K562 (cell line): ENCODE data around the gene CAMK2B. TPM values are rescaled to one million over a fixed set of nuclear protein-coding genes. Genes with fewer than 3 reads are reported as not detected.

Source experiments
- ATAC-seq: fragments of 200-7000 bp; cut with Tn5 transposase; 3 replicates; pipeline ENCODE4 v1.9.1; 2020; ENCODE audit warnings: moderate library complexity
- Bru-seq: library from RNA; stranded (reverse); fragments of 400-500 nt; gene quantifications from one replicate; lab custom pipeline; 2021; lab: Mats Ljungman, UMichigan
- BruChase-seq, 2 experiments: library from RNA; stranded (reverse); fragments of 400-500 nt; gene quantifications; one replicate each; lab custom pipeline; 2021; lab: Mats Ljungman, UMichigan
- BruUV-seq: library from RNA; stranded (reverse); fragments of 400-500 nt; replicated peaks from 2 replicates; lab custom pipeline; 2021; lab: Mats Ljungman, UMichigan
- CTCF ChIA-PET: fragments of 300-600 bp; formaldehyde crosslinking; extraction: SDS; loops from one replicate; lab custom pipeline; 2021; ENCODE audit warnings: low intra/inter-chr PET ratio; lab: Yijun Ruan, JAX
- POLR2A ChIA-PET: fragments of 300-600, 350-650 bp; sonication (Branson Sonifier 250); formaldehyde crosslinking; extraction: SDS; loops from one replicate; lab custom pipeline; 2021; ENCODE audit warnings: antibody characterized with exemption, inconsistent platforms; lab: Yijun Ruan, JAX
- DNase-seq, 4 experiments: peaks; one replicate each; pipeline versions ENCODE4 v3.0.0 to v3.0.0-alpha.2; 2011 to 2018; ENCODE audit warnings: low spot score in 3 of 4, mixed read lengths in 3 of 4; ENCODE audit errors: extremely low read depth in 1 of 4
- FAIRE-seq: peaks from 2 replicates; lab custom pipeline; 2011; peaks lifted over from hg19 to GRCh38; lab: Jason Lieb, UNC
- H2AFZ ChIP-seq: 2 replicates; pipeline ENCODE4 v1.6.0; 2011; ENCODE audit warnings: low read depth, low read length, control low read depth, inconsistent platforms
- H3K27ac ChIP-seq: fragments of 200-600 bp; 3 replicates; pipeline ENCODE4 v1.8.0; 2011; ENCODE audit warnings: low read depth, mild to moderate bottlenecking, control low read depth, inconsistent platforms, low read length, moderate library complexity, mixed read lengths; ENCODE audit errors: extremely low read depth
- H3K27me3 ChIP-seq, 2 experiments: fragments of 300-600 bp in 1 of 2; 2 replicates in 1 of 2; 3 replicates in 1 of 2; pipeline versions ENCODE4 v1.6.0 to v1.8.0; 2011; ENCODE audit warnings: inconsistent platforms in 2 of 2, low read length in 2 of 2, mild to moderate bottlenecking in 1 of 2, mixed read lengths in 1 of 2, moderate library complexity in 1 of 2; ENCODE audit not compliant: control insufficient read depth in 2 of 2, insufficient read depth in 2 of 2
- H3K36me3 ChIP-seq: fragments of 300-600 bp; 3 replicates; pipeline ENCODE4 v1.8.0; 2011; ENCODE audit warnings: mild to moderate bottlenecking, low read length, inconsistent platforms; ENCODE audit not compliant: control insufficient read depth, insufficient read depth
- H3K4me1 ChIP-seq, 2 experiments: fragments of 200-600 bp in 1 of 2; replicated peaks in 1 of 2; 2 replicates in 1 of 2; 3 replicates in 1 of 2; pipeline versions ENCODE4 v1.5.1 to v1.8.0; 2011; ENCODE audit warnings: inconsistent platforms in 2 of 2, low read length in 2 of 2, mild to moderate bottlenecking in 1 of 2, mixed read lengths in 1 of 2, moderate library complexity in 1 of 2; ENCODE audit not compliant: control insufficient read depth in 2 of 2, insufficient read depth in 2 of 2
- H3K4me2 ChIP-seq: 2 replicates; pipeline ENCODE4 v1.6.1; 2011; ENCODE audit warnings: low read length, control low read depth, inconsistent platforms, mixed read lengths; ENCODE audit not compliant: insufficient read depth
- H3K4me3 ChIP-seq: fragments of 200-600 bp; sonication (generic), shearing (Covaris generic); 2 replicates; pipeline ENCODE4 v1.5.1; 2016; ENCODE audit warnings: control low read depth, inconsistent platforms
- H3K79me2 ChIP-seq: fragments of 200-600 bp; 3 replicates; pipeline ENCODE4 v1.8.0; 2011; ENCODE audit warnings: low read length, inconsistent platforms; ENCODE audit not compliant: control insufficient read depth, insufficient read depth
- H3K9ac ChIP-seq, 2 experiments: 2 replicates each; pipeline versions ENCODE4 v1.6.0 to v1.6.1; 2011; ENCODE audit warnings: low read depth in 2 of 2, low read length in 2 of 2, control low read depth in 1 of 2, inconsistent platforms in 1 of 2, mild to moderate bottlenecking in 1 of 2, mixed read lengths in 1 of 2; ENCODE audit not compliant: insufficient read depth in 1 of 2
- H3K9me1 ChIP-seq: one replicate; pipeline ENCODE4 v1.6.0; 2011; ENCODE audit warnings: inconsistent platforms, mild to moderate bottlenecking, low read length, moderate library complexity; ENCODE audit not compliant: control insufficient read depth, insufficient read depth
- H3K9me3 ChIP-seq: replicated peaks from 2 replicates; pipeline ENCODE4 v1.5.1; 2011; ENCODE audit warnings: low read depth, low read length, inconsistent platforms; ENCODE audit not compliant: control insufficient read depth, insufficient read depth
- H4K20me1 ChIP-seq: replicated peaks from 2 replicates; pipeline ENCODE4 v1.6.1; 2011; ENCODE audit warnings: low read length, inconsistent platforms, mixed read lengths; ENCODE audit not compliant: control insufficient read depth, insufficient read depth
- ARID2 ChIP-seq: fragments of 450-650 bp; IDR thresholded peaks from 2 replicates; pipeline ENCODE4 v1.6.1; 2017; ENCODE audit warnings: antibody characterized with exemption, mild to moderate bottlenecking
- FOXP4 ChIP-seq: sonication (generic); formaldehyde crosslinking; IDR thresholded peaks from 2 replicates; pipeline ENCODE4 v1.8.0; 2022; ENCODE audit warnings: mild to moderate bottlenecking, missing genetic modification reagents, borderline replicate concordance
- GTF2E2 ChIP-seq: fragments of 200-800 bp; sonication (Bioruptor generic); IDR thresholded peaks from 2 replicates; pipeline ENCODE4 v1.6.1; 2016; ENCODE audit warnings: missing genetic modification characterization, missing compliant biosample characterization
- GTF2F1 ChIP-seq: IDR thresholded peaks from 2 replicates; pipeline ENCODE4 v1.6.1; 2011; ENCODE audit warnings: low read depth, low read length, improper control_type of control experiment
- NCOA2 ChIP-seq, 2 experiments: fragments of 450-650 bp; IDR thresholded peaks; 2 replicates each; pipeline ENCODE4 v1.6.1; 2018; ENCODE audit warnings: mild to moderate bottlenecking in 2 of 2, moderate library complexity in 1 of 2; ENCODE audit not compliant: partially characterized antibody in 2 of 2
- PURB ChIP-seq: sonication (generic); formaldehyde crosslinking; IDR thresholded peaks from 2 replicates; pipeline ENCODE4 v1.9.0; 2021; ENCODE audit warnings: low read depth, mild to moderate bottlenecking, missing genetic modification reagents
- WGBS: fragments of 100-300 bp; shearing (Covaris generic); methylation state at CpG from one replicate; pipeline ENCODE4 v1.1.6; 2016; ENCODE audit warnings: low coverage, mixed read lengths; ENCODE audit not compliant: insufficient coverage; ENCODE audit errors: missing lambda C conversion rate; 5-methylcytosine and 5-hydroxymethylcytosine counted together
- in situ Hi-C: fragments of 300-500 bp; cut with MboI; formaldehyde crosslinking; loops from 4 replicates; pipeline ENCODE4 v1.15.0; 2018; ENCODE audit warnings: inconsistent platforms, mixed read lengths
- intact Hi-C: fragments of 100-400 bp; cut with micrococcal nuclease; formaldehyde crosslinking; loops from 2 replicates; pipeline ENCODE4 v1.14.2; 2022
- long read RNA-seq, 3 experiments: library from polyadenylated mRNA in 2 of 3; library from RNA in 1 of 3; unstranded in 2 of 3; stranded (forward) in 1 of 3; transcript quantifications; one replicate each; pipeline ENCODE4 v2.0.0, GENCODE V29; 2019 to 2022
- polyA minus RNA-seq, 3 experiments: library from RNA; depleted of rRNA, polyadenylated mRNA; stranded (reverse); fragments of >200 nt; gene quantifications; 2 replicates each; pipeline ENCODE4 v1.2.3, GENCODE V29; 2011
- polyA plus RNA-seq, 8 experiments: library from polyadenylated mRNA; depleted of rRNA in 4 of 8; stranded (reverse) in 5 of 8; unstranded in 3 of 8; fragments of >200 nt; fragmentation: Nextera tagmentation in 2 of 8; fragmentation: Illumina TruSeq in 1 of 8; extraction: Ambion mirVana in 2 of 8; extraction: Trizol in 1 of 8; gene quantifications; 2 replicates each; pipeline versions ENCODE4 v1.2.1 to v1.2.3, GENCODE V29; 2011 to 2014; ENCODE audit warnings: inconsistent platforms in 1 of 8, missing spikeins in 1 of 8
- total RNA-seq, 7 experiments: library from RNA; depleted of rRNA in 6 of 7; stranded (reverse); fragments of >200 nt in 6 of 7; fragmentation: Illumina TruSeq in 2 of 7; extraction: Trizol in 2 of 7; gene quantifications; 2 replicates each; pipeline versions ENCODE4 v1.2.1 to v1.2.3, GENCODE V29; 2011 to 2021; ENCODE audit warnings: low replicate concordance in 1 of 7
- TF ChIP-seq, protein P1 (sequence below): fragments of 450-650 bp; IDR thresholded peaks from 2 replicates; pipeline ENCODE4 v1.6.1; 2016; ENCODE audit warnings: low read depth

CAMK2B gene
- 0.23 TPM in 1 of 2 replicates, not detected in the other for total RNA-seq (2011; cell fraction: chromatin; rRNA removed; ENCODE audit: low replicate concordance)
- 0.26 and 0.50 TPM in 2 replicates for total RNA-seq (2011; cell fraction: nucleolus; rRNA removed)
- total RNA-seq (2011; cell fraction: nucleoplasm; rRNA removed): not detected in 2 replicates
- total RNA-seq (2014; rRNA removed) (0.09 and 0.16 TPM in 2 replicates), total RNA-seq (2014; rRNA removed; fragmentation: Illumina TruSeq; extraction: Trizol) (not detected in 2 replicates), total RNA-seq (2015; rRNA removed; fragmentation: Illumina TruSeq; extraction: Trizol) (0.04 TPM in 2 replicates), total RNA-seq (2021) (0.29 TPM in 1 of 2 replicates, not detected in the other), polyA plus RNA-seq (2011; rRNA removed) (0.04 and 0.12 TPM in 2 replicates), polyA plus RNA-seq (2014; fragmentation: Illumina TruSeq; extraction: Trizol) (0.07 and 0.10 TPM in 2 replicates), polyA plus RNA-seq (2014; fragmentation: Nextera tagmentation; extraction: Ambion mirVana) (not detected), polyA plus RNA-seq (2014; rRNA removed) (0.05 and 0.08 TPM in 2 replicates), polyA minus RNA-seq (2011; rRNA and poly(A)+ RNA removed) (not detected in 2 replicates), Bru-seq, nascent RNA (percentile 6 among the genes with signal in this experiment), BruChase-seq, experiment 1, labeled RNA remaining after a 2-hour chase (percentile 6 among the genes with signal in this experiment), BruChase-seq, experiment 2, labeled RNA remaining after a 6-hour chase (percentile 4 among the genes with signal in this experiment)
- polyA plus RNA-seq (2011; cell fraction: cytosol; rRNA removed): 0.04 and 0.13 TPM in 2 replicates
- 0.10 and 0.18 TPM in 2 replicates for polyA plus RNA-seq (2011; cell fraction: nucleus; rRNA removed)
- 0.09 and 0.18 TPM in 2 replicates for polyA plus RNA-seq (2012)
- not detected in 2 replicates for polyA minus RNA-seq (2011; cell fraction: cytosol; rRNA and poly(A)+ RNA removed)
- polyA minus RNA-seq (2011; cell fraction: nucleus; rRNA and poly(A)+ RNA removed): not detected in 2 replicates
- long read RNA-seq, experiment 1: 0 reads
- long read RNA-seq, experiment 2: 0 reads
- long read RNA-seq, experiment 3: 0 reads

GRCh38 chr7:44325201-44325671 is at the start of gene CAMK2B:
Gene CAMK2B (minus strand): TSS chr7:44325594. CDS start chr7:44325421, 173 bp downstream.
- FAIRE-seq (no peak), DNase-seq (no peak), ATAC-seq (no peak)
- ChIA-PET POLR2A (no interaction called here), CTCF (no interaction called here)
- intact Hi-C loops: no loop called here
- Histone ChIP-seq H4K20me1 (peaks cover 5% of the 10 kb centered on the region; the same call in 1 of the 2 replicates), H3K27ac (no peak within 1 kb of the TSS), H3K4me3 (no peak within 1 kb of the TSS), H3K9me1 (no peaks in the 10 kb centered on the region), H3K4me1 (peaks cover 0 to 7% of the 10 kb centered on the region in 2 experiments; a peak in 2 of 5 replicates), H3K79me2 (no peaks in the 10 kb centered on the region), H3K36me3 (no peaks in the 10 kb centered on the region), H2AFZ (no peak within 1 kb of the TSS), H3K9ac (no peak within 1 kb of the TSS), H3K9me3 (no peaks in the 10 kb centered on the region), H3K27me3 (peaks cover 17 to 52% of the 10 kb centered on the region in 2 experiments), H3K4me2 (no peak within 1 kb of the TSS)
- BruUV-seq: no TSS peak
- in situ Hi-C loops: no loop called here
- 70% methylated on average over 5 of the region's 85 CpGs for WGBS
- TF ChIP-seq, protein P1, sequence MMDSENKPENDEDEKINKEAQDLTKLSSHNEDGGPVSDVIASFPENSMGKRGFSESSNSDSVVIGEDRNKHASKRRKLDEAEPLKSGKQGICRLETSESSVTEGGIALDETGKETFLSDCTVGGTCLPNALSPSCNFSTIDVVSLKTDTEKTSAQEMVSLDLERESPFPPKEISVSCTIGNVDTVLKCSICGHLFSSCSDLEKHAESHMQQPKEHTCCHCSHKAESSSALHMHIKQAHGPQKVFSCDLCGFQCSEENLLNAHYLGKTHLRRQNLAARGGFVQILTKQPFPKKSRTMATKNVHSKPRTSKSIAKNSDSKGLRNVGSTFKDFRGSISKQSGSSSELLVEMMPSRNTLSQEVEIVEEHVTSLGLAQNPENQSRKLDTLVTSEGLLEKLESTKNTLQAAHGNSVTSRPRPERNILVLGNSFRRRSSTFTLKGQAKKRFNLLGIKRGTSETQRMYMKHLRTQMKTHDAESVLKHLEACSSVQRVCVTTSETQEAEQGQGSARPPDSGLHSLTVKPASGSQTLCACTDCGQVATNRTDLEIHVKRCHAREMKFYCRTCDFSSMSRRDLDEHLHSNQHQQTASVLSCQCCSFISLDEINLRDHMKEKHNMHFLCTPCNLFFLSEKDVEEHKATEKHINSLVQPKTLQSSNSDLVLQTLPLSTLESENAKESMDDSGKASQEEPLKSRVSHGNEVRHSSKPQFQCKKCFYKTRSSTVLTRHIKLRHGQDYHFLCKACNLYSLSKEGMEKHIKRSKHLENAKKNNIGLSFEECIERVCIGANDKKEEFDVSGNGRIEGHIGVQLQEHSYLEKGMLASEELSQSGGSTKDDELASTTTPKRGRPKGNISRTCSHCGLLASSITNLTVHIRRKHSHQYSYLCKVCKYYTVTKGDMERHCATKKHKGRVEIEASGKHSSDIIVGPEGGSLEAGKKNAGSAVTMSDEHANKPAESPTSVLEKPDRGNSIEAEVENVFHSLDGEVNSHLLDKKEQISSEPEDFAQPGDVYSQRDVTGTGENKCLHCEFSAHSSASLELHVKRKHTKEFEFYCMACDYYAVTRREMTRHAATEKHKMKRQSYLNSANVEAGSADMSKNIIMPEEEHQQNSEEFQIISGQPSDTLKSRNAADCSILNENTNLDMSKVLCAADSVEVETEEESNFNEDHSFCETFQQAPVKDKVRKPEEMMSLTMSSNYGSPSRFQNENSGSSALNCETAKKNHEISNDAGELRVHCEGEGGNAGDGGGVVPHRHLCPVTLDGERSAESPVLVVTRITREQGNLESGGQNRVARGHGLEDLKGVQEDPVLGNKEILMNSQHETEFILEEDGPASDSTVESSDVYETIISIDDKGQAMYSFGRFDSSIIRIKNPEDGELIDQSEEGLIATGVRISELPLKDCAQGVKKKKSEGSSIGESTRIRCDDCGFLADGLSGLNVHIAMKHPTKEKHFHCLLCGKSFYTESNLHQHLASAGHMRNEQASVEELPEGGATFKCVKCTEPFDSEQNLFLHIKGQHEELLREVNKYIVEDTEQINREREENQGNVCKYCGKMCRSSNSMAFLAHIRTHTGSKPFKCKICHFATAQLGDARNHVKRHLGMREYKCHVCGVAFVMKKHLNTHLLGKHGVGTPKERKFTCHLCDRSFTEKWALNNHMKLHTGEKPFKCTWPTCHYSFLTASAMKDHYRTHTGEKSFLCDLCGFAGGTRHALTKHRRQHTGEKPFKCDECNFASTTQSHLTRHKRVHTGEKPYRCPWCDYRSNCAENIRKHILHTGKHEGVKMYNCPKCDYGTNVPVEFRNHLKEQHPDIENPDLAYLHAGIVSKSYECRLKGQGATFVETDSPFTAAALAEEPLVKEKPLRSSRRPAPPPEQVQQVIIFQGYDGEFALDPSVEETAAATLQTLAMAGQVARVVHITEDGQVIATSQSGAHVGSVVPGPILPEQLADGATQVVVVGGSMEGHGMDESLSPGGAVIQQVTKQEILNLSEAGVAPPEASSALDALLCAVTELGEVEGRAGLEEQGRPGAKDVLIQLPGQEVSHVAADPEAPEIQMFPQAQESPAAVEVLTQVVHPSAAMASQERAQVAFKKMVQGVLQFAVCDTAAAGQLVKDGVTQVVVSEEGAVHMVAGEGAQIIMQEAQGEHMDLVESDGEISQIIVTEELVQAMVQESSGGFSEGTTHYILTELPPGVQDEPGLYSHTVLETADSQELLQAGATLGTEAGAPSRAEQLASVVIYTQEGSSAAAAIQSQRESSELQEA: no peak
- no peak for TF ChIP-seq PURB (CRISPR knock-in tag)
- no peak for TF ChIP-seq NCOA2 (IDR thresholded peaks at IDR 0.05; ENCODE audit: partially characterized antibody in 2 of 2)
- TF ChIP-seq ARID2: no peak
- TF ChIP-seq GTF2E2 (tag): no peak
- no peak for TF ChIP-seq GTF2F1
- TF ChIP-seq FOXP4: no peak
